ENCODE results near the gene USP35.

- TF ChIP-seq EZH2 (IDR thresholded peaks at IDR 0.05; ENCODE audit: low read length, unreplicated experiment) (no peak), CTCF (conservative IDR thresholded peaks at IDR 0.05; ENCODE audit: low read depth, low read length) (no peak)
Measured at GRCh38 chr11:78221396-78222315, 32.9 kb downstream of the USP35 start.
